ENCODE measurements around the gene TMEM170B.

The TMEM170B gene

DNA sequence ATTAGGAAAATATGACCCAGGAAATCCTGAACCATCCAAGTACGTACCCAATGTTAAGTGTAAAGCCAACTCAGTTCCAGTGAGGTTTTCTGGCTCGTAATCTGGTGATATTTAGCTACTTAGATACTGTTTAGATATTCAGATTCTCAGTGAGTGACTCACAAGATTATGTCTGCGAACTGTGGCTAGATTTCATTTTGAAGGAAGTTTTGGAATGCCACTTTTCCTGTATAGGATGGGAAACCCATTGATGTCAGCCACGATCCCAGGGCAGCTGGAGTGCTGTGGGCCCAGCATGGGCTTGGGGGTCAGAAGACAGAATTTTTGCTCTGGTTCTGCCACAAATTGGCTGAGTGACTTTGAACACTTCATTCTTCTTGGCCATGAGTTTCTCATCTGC is 76.3 kb downstream of the TMEM170B start:
- no peak for DNase-seq

DNA sequence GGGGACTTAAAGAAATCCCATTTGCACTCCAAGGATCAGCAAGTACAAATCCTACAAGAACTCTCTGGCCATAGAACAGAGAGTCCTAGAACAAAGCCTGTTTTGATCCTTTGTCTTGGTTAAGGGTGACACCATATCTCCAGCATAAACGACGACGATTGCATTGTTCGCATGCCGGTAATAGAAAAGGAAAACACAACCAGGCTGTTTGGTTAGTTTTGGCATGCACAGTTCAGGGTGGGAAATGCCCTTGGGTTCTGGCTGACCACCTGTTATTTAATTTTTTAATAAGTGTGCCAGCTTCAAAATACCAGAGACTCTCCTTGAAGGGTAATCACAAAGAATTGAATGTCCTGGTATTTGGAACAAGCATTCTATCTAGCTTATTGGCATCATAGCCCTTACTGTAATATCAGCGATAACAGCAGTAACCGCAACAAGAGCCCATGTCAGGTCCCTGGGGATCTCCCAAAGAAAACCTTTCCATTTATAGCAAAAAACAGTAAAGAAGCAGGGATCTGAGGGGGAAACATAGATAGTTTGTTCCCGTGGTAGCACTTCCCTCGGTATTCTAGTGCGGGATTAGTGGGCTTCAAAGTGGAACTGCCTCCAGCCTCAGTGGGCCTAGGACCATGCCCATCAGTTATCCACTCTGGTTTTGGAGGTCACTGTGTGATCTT is 77.1 kb downstream of the TMEM170B start:
- no peak for DNase-seq

DNA sequence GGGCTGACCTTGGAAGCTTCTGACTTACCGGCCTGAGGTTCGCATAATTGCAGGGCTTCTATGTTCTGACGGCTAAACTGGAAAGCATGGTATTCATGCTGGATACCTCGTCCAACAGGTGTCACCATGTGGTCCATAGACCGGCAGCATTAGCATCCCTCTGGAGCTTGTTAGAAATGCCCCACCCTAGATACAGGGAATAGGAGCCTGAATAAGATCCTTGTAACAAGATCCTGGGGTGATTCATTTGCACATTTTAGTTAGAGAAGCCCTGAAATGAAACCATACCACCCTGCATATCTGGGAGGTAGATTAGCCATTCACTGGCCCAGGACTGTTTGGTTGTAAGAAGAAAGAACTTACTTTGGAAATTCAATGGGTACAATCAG is 77.7 kb downstream of the TMEM170B start:
- no peak for DNase-seq

DNA sequence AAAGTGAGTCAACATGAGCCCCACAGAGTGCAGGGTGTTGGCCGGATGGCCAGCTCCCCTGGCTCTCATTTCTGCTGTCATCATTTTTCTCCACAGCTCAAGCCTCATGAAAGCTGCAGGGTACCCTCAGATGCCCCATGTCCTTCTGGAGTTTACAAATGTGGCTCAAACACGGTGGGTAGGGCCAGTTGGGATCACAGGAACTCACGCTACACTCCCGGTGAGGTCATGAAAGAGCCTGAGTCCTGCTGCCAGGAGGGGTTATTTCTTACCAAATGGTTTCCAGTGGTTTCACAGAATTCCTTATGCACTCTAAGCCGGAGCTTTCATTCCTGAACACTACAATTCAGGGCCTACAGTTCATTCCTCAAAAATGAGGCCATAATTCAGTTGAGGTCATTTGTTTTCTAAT is 78.7 kb downstream of the TMEM170B start:
- DNase-seq = no peak

DNA sequence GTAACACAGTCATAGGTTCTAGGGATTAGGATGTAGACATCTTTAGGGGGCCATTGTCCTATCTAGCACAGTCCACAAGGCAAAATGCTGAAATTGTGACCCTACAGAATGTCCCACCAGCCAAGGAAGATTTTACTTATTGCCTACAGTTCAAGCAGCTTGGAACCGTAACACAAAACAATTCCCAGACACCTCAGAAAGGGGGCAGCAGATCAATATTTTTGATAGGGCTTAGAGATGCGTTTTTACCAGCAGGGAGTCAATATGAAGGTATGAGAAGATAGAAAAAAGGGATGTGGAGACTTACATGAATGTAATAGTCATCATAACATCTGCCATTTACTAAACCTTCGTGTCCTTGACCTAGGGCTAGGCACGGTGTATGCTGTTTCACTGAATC is 81.0 kb downstream of the TMEM170B start:
- no peak for DNase-seq

DNA sequence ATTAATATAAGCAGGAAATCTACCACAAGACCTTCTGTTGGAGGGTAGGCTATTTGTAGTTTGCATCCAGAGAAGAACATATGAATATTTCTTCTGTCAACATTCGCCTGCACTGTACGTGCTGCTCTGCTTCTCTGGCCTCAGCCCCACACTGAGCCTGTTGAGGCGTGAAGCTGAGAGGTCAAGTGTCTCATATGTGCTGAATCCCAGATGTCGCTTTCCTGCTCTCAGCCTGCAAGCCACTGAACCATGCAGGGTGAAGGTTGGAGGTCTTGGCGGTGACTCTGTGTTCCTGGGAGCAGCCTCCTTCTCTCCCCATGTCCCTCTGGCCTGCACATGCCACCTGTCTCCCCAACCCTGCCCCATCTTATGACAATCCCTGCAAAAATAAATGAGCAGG is 83.6 kb downstream of the TMEM170B start:
- DNase-seq = no peak

DNA sequence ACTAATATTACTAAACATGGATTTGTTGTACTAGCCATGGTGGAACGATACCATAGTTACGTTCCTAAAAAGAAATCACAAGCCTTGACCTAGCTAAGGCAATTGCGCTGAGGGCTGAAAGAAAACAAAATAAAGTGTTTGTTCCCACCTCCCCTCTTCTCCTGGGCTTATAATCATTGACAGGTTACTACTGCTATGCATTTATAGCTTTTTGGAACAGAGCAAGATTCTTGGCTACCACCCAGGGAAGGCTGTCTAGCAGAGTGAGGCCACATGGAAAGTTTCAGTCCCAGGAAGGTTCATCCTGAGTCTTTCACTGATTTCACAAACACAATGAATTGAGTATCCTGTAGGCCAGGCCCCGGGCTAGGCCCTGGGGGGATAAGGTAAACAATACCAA is 84.6 kb downstream of the TMEM170B start:
- DNase-seq = no peak

DNA sequence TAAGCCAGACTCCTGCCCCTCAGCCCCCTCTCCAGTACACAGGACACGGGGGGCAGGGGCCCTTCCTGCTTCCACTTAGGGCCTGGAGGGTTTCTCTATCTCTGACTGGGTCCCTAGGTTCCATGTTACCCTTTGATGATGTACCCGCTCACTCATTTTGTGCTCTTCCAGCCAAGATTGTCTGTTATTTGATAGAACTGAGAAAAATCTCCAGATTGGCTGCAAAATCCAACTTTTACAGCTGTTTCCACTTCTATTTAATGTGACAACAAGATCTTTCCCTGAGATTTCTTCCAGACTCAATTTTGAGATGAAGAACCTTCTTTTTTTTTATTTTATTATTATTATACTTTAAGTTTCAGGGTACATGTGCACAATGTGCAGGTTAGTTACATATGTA is 85.7 kb downstream of the TMEM170B start:
- DNase-seq = no peak

DNA sequence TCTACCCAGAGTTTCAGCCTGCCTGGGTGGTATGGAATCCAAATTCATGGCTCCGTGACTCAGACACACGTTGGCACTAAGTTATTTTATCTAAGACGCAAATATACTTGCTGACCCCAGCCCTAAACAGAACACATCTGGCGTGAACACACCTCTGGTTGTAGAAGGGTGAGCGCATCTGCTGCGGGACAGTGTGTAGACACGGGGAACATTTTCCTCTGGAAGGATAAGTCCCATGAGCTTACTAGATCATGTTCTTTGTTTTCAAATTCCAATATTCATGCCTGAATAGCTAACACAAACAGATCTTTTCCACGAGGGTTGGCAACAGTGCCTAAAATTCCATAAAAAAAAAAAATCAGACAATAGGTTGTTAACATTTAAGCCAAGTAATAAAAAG is 87.8 kb downstream of the TMEM170B start:
- no peak for DNase-seq

DNA sequence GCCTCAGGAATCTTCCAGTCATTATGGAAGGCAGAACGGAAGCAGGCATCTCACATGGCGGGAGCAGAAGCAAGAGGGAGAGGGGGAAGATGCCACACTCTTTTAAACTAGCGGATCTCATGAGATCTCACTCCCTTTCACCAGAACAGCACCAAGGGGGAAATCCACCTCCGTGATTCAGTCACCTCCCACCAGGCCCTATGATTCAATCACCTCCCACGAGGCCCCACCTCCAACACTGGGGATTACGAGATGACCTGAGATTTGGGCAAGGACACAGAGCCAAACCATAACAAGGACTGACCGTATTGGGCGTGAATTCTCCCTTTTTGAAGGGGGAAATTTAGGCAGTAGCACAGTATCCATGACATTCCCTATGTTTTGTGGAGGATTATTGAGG is 88.8 kb downstream of the TMEM170B start:
- no peak for DNase-seq

DNA sequence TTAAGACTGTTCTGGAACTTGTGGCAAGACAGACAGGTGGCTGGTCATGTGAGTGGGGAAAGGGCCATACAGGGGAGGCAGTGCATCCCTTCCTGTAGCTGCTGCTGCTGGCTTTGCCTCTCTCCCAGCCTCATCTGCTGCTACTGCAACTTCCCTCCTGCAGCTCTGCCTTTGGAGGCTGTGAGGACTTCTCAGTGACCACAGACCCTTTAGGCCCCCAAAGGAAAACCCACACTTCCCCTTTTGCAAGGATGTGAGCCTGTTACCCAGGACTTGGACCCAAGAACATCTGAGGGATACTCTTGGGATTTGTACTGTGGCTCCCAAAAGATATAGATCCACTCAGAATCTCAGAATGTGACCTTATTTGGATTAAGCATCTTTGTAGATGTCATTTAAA is 91.0 kb downstream of the TMEM170B start:
- no peak for DNase-seq

DNA sequence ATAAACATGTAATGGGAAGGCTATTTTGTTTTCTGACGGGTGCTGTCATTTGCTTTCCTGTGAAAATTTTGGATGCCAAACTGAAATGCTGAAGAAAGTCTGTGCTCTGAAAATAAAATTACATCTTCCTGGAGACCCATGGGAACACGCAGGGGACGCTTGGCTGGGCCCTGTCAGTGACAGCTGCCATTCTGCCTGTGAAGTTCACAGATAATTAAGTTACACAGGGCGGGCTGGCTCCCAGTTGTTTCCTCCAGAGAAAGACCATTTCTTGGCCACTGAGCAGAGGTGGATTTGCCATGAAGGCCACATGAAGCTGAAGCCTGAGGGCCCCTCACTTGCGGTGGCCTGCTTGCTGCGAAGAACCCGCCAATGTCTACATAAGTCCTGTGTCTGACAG is 93.5 kb downstream of the TMEM170B start:
- DNase-seq = no peak

DNA sequence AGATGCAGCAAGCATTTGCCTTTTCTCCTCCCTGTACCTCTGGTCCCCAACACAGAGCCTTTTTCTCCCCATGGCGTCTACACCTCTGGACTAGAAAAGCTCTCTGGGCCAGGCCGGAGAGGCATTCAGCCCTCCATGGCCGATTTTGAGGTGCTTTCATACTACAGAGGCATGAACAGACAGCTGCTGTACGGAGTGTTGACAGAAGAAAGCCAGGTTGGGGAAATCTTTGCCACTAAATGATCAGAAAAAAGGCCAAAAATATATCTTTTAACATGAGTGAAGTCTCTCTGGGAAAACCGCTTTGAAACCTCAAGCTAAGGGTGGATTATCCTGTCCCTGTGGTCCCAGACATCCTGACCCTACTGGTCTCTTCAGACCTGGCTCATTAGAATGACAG is 94.0 kb downstream of the TMEM170B start:
- DNase-seq = no peak

DNA sequence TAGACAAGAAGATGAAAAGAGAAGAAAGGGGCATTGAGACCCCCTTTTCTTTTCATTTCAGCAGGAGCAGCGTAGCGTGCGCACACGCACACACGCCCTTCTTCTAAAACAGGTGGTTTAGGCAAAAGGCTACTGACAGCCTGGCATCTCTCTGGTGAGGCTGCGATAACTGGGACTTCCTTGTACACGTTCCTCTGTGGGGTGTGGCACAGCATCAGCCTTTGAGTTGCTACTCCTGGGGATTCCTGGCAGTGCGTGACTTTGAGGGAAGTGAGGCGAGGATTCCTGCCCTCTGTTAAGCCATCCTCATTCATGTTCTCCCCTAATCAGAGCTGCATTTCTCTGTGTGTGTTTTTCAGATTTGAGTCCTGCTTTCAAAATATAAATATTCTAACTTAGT is 94.7 kb downstream of the TMEM170B start:
- no peak for DNase-seq

DNA sequence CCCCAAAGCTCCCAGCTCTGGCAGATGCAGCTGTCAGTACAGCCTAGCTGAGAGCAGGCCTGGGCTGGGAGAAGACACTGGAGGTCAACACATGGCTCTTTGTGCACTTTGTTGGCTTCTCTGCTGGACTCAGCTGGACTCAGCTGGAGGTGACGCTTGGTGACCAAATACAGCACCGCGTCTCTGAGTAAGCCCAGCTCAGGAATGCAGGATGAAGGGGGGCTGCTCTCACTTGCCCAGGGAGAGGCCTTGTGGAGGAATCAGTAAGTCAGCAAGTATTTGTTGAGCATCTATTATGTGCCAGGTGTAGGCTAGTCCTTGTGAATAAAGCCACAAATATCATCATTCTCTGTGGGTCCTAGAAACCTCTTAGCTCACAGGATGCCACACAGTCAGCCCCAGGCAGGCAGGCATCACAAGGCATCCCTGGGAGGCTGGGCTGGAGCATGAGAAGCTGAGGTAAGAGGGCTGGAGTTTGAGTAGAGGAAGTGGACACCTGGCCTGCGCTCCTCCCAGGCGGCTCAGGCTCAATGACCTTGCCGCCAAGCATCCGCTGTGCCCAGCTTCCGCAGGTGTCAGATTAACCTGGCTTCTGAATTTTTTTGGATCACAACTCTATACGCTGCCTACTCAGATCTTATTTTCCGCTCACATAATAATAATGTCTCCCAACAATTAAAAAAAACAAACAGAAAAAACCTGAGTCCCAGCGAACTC is 95.4 kb downstream of the TMEM170B start:
- no peak for DNase-seq
